Activated effector memory CD4-positive, alpha-beta T cell treated with Interleukin-2 at 50 U/mL for 16 hours (primary cell): ENCODE data around the gene IGFBP1.
"Not testable (repeated sequence)": the region's sequence is repeated elsewhere in the genome, so short reads cannot be mapped to it uniquely, and the experiment has no call there.

Experiments
- DNase-seq: peaks from one replicate; pipeline ENCODE4 v3.0.0-alpha.2; 2020

IGFBP1 gene

GRCh38 chr7:45888185-45888992, at the start of gene IGFBP1:
Gene IGFBP1 (plus strand): TSS chr7:45888488. CDS start chr7:45888653, 165 bp downstream.
- no peak for DNase-seq

GRCh38 chr7:45838852-45839251, 49.4 kb upstream of the IGFBP1 start:
- not testable (repeated sequence) for DNase-seq

GRCh38 chr7:45841926-45842717, 46.2 kb upstream of the IGFBP1 start:
- DNase-seq, result not testable (repeated sequence)

- not testable (repeated sequence) for DNase-seq
Observed at GRCh38 chr7:45846536-45846935, 41.8 kb upstream of the IGFBP1 start.

- DNase-seq, result not testable (repeated sequence)
Observed at GRCh38 chr7:45848734-45849133, 39.6 kb upstream of the IGFBP1 start.

GRCh38 chr7:45852984-45853383, 35.3 kb upstream of the IGFBP1 start:
- not testable (repeated sequence) for DNase-seq

- not testable (repeated sequence) for DNase-seq
Observed at GRCh38 chr7:45853491-45853890, 34.8 kb upstream of the IGFBP1 start.

- not testable (repeated sequence) for DNase-seq
Observed at GRCh38 chr7:45855680-45856079, 32.6 kb upstream of the IGFBP1 start.

- not testable (repeated sequence) for DNase-seq
Observed at GRCh38 chr7:45856888-45857287, 31.4 kb upstream of the IGFBP1 start.

GRCh38 chr7:45863715-45864114, 24.6 kb upstream of the IGFBP1 start:
- no peak for DNase-seq

GRCh38 chr7:45865594-45866410, 22.5 kb upstream of the IGFBP1 start:
- DNase-seq, result no peak

- no peak for DNase-seq
Observed at GRCh38 chr7:45867471-45867870, 20.8 kb upstream of the IGFBP1 start.

GRCh38 chr7:45869426-45869825, 18.9 kb upstream of the IGFBP1 start:
- DNase-seq, result no peak

GRCh38 chr7:45872116-45873034, 15.9 kb upstream of the IGFBP1 start:
- no peak for DNase-seq

- no peak for DNase-seq
Observed at GRCh38 chr7:45873035-45873354, 15.3 kb upstream of the IGFBP1 start, which contains the start of gene CCDC201. Gene CCDC201 (minus strand): TSS chr7:45873082. CDS start chr7:45873007, 75 bp downstream.

GRCh38 chr7:45873355-45873754, 14.9 kb upstream of the IGFBP1 start:
- no peak for DNase-seq

- no peak for DNase-seq
Observed at GRCh38 chr7:45874408-45875131, 13.7 kb upstream of the IGFBP1 start.

GRCh38 chr7:45876519-45876918, 11.8 kb upstream of the IGFBP1 start:
- no peak for DNase-seq

GRCh38 chr7:45878457-45879144, 9.7 kb upstream of the IGFBP1 start:
- no peak for DNase-seq

- DNase-seq, result no peak
Observed at GRCh38 chr7:45880433-45880860, 7.8 kb upstream of the IGFBP1 start.
